ENCODE data around the gene FMN1. TPM values are rescaled to one million over a fixed set of nuclear protein-coding genes. Genes with fewer than 3 reads are reported as not detected.

The FMN1 gene
- total and polyA plus RNA-seq, 2 of the 13 experiments (the other 11 are each of a cell fraction or from before 2014, with no cell fraction given) = 0.20 to 0.60 TPM

GRCh38 chr15:32946210-32946609, 248.3 kb downstream of the FMN1 start:
- ChIA-PET CTCF (ENCODE audit: low intra/inter-chr PET ratio, low total read pairs) (no interaction called here), POLR2A (no interaction called here)
- no peak for TF ChIP-seq PTBP1 (IDR thresholded peaks at IDR 0.05; ENCODE audit: low read depth, low read length, poor library complexity, severe bottlenecking)
- TF ChIP-seq ZNF530 (CRISPR knock-in tag; IDR thresholded peaks at IDR 0.05; ENCODE audit: low read depth) = no peak
- no peak for TF ChIP-seq ZFP37 (CRISPR knock-in tag; IDR thresholded peaks at IDR 0.05; ENCODE audit: borderline replicate concordance)
- no peak for TF ChIP-seq HOXA7 (CRISPR knock-in tag; IDR thresholded peaks at IDR 0.05)
- TF ChIP-seq MXD1 (CRISPR knock-in tag; IDR thresholded peaks at IDR 0.05) = no peak
- no peak for TF ChIP-seq ZNF503 (CRISPR knock-in tag; IDR thresholded peaks at IDR 0.05)
- TF ChIP-seq ZNF3 (CRISPR knock-in tag; IDR thresholded peaks at IDR 0.05) = no peak
- TF ChIP-seq FOSL2 (CRISPR knock-in tag; IDR thresholded peaks at IDR 0.05) = no peak
- no peak for TF ChIP-seq ZNF556 (CRISPR knock-in tag; IDR thresholded peaks at IDR 0.05; ENCODE audit: borderline replicate concordance)
- no peak for TF ChIP-seq ZNF354B (CRISPR knock-in tag; IDR thresholded peaks at IDR 0.05)
- H3K27ac ChIP-seq (ENCODE audit: extremely low read length, insufficient read depth, low read length) = no peak overlapping the region
- H3K4me2 ChIP-seq (ENCODE audit: low read depth, low read length) = no peak overlapping the region
- intact Hi-C loops (cut with micrococcal nuclease; ENCODE audit: unreplicated experiment) (no loop called here), in situ Hi-C loops (cut with HindIII; ENCODE audit: extremely low pct_ligation_motif_present, low pct_unique_long_range_greater_than_20kb) (no loop called here)
- no peaks in the 10 kb centered on the region for H3K79me2 ChIP-seq (ENCODE audit: insufficient read depth, low read length)
- H3K9me3 ChIP-seq (ENCODE audit: low read length) = no peaks in the 10 kb centered on the region
- BruUV-seq (replicated peaks) = no TSS peak
- no peak overlapping the region for H3K9ac ChIP-seq (ENCODE audit: insufficient read depth, low read depth, low read length)
- FAIRE-seq = no peak
- no peak overlapping the region for H3K4me3 ChIP-seq (replicated peaks in 1 of 3; ENCODE audit: insufficient read depth in 1 of 3, low read depth in 2 of 3, low read length in 3 of 3)
- no peak overlapping the region for H2AFZ ChIP-seq (ENCODE audit: low read length)
- H3K36me3 ChIP-seq (replicated peaks in 1 of 2; ENCODE audit: control insufficient read depth in 1 of 2, insufficient read depth in 2 of 2, low read length in 2 of 2) = no peaks in the 10 kb centered on the region
- no peak for ATAC-seq
- H3K27me3 ChIP-seq (ENCODE audit: control insufficient read depth in 1 of 2, insufficient read depth in 2 of 2, low read length in 2 of 2) = no peaks in the 10 kb centered on the region; a peak in 1 of 5 replicates
- no peak for DNase-seq (ENCODE audit: low spot score)
- WGBS (ENCODE audit: low lambda C conversion rate) = 47% methylated on average over 4 of the region's 4 CpGs
- no peaks in the 10 kb centered on the region for H4K20me1 ChIP-seq (ENCODE audit: insufficient read depth, low read length)
- H3K4me1 ChIP-seq (ENCODE audit: insufficient read depth, low read length) = no peaks in the 10 kb centered on the region

Measured in HepG2 (cell line).